T-cell (primary cell): ENCODE measurements around the gene RAET1E. TPM values are rescaled to one million over a fixed set of nuclear protein-coding genes. Genes with fewer than 3 reads are reported as not detected.

Source experiments
- ATAC-seq, 4 experiments: fragments of 200-7000 bp in 3 of 4; fragments of 150-1000 bp in 1 of 4; cut with Tn5 transposase; replicated peaks in 1 of 4; 1 replicate in 3 of 4; 2 replicates in 1 of 4; pipeline ENCODE4 v1.10.0; 2021; ENCODE audit warnings: moderate library complexity in 3 of 4, mild to moderate bottlenecking in 2 of 4, moderate number of reproducible peaks in 1 of 4
- CTCF ChIA-PET, 2 donors: fragments of 300-600 bp; sonication (Branson Sonifier 250); formaldehyde crosslinking; loops; one replicate each; lab custom pipeline; 2022; ENCODE audit warnings: antibody characterized with exemption in 2 of 2; lab: Charles Lee
- POLR2A ChIA-PET, 2 donors: fragments of 300-600 bp; sonication (Branson Sonifier 250); formaldehyde crosslinking; loops; one replicate each; lab custom pipeline; 2022; ENCODE audit warnings: antibody characterized with exemption in 2 of 2; lab: Charles Lee
- DNase-seq, 35 experiments: peaks; one replicate each; pipeline versions ENCODE4 v3.0.0 to v3.0.0-alpha.2; 2013 to 2023
- H3K27ac ChIP-seq: one replicate; pipeline ENCODE4 v1.5.1; 2013; ENCODE audit warnings: low read length
- H3K27me3 ChIP-seq, 2 experiments: replicated peaks in 1 of 2; 1 replicate in 1 of 2; 2 replicates in 1 of 2; pipeline versions ENCODE4 v1.6.1 to v1.7.0; 2013; ENCODE audit warnings: low read length in 1 of 2, mixed read lengths in 1 of 2; ENCODE audit not compliant: control insufficient read depth in 2 of 2, insufficient read depth in 2 of 2; ENCODE audit errors: extremely low read depth in 1 of 2
- H3K36me3 ChIP-seq, 2 donors: 1 replicate in 1 of 2; 2 replicates in 1 of 2; pipeline versions ENCODE4 v1.6.1 to v1.7.0; 2013; ENCODE audit warnings: low read length in 1 of 2; ENCODE audit not compliant: control insufficient read depth in 2 of 2, insufficient read depth in 1 of 2; ENCODE audit errors: extremely low read depth in 1 of 2
- H3K4me1 ChIP-seq, 2 experiments: 1 replicate in 1 of 2; 2 replicates in 1 of 2; pipeline versions ENCODE4 v1.6.1 to v1.7.0; 2013; ENCODE audit warnings: low read length in 2 of 2, mixed read lengths in 1 of 2; ENCODE audit not compliant: insufficient read depth in 2 of 2, control insufficient read depth in 1 of 2; ENCODE audit errors: extremely low read depth in 1 of 2
- H3K4me3 ChIP-seq, 2 donors: 1 replicate in 1 of 2; 2 replicates in 1 of 2; pipeline versions ENCODE4 v1.5.1 to v1.7.0; 2013; ENCODE audit warnings: mild to moderate bottlenecking in 2 of 2, low read length in 1 of 2, moderate library complexity in 1 of 2; ENCODE audit not compliant: control insufficient read depth in 1 of 2; ENCODE audit errors: extremely low read depth in 1 of 2
- H3K9me3 ChIP-seq: 2 replicates; pipeline ENCODE4 v1.7.0; 2013
- H3K27ac Mint-ChIP-seq, 2 donors: one replicate each; pipeline ENCODE4 v1.8.0; 2020 to 2021; ENCODE audit warnings: mild to moderate bottlenecking in 2 of 2, mixed read lengths in 2 of 2
- H3K27me3 Mint-ChIP-seq, 2 donors: one replicate each; pipeline ENCODE4 v1.8.0; 2021 to 2022; ENCODE audit warnings: mixed read lengths in 2 of 2
- H3K36me3 Mint-ChIP-seq: one replicate; pipeline ENCODE4 v1.8.0; 2021; ENCODE audit warnings: mixed read lengths
- H3K4me1 Mint-ChIP-seq, 3 donors: one replicate each; pipeline ENCODE4 v1.8.0; 2020 to 2022; ENCODE audit warnings: mixed read lengths in 3 of 3, mild to moderate bottlenecking in 1 of 3
- H3K4me3 Mint-ChIP-seq, 3 donors: one replicate each; pipeline ENCODE4 v1.8.0; 2020 to 2022; ENCODE audit warnings: mild to moderate bottlenecking in 3 of 3, mixed read lengths in 3 of 3, moderate library complexity in 3 of 3
- H3K9me3 Mint-ChIP-seq, 3 donors: one replicate each; pipeline ENCODE4 v1.8.0; 2020 to 2022; ENCODE audit warnings: mixed read lengths in 3 of 3
- WGBS: methylation state at CpG from one replicate; pipeline ENCODE4 v1.1.5; 2013; ENCODE audit warnings: missing lambda C conversion rate; ENCODE audit not compliant: insufficient coverage; 5-methylcytosine and 5-hydroxymethylcytosine counted together
- total RNA-seq, 35 experiments: library from RNA in 6 of 35; stranded (reverse) in 6 of 35; fragments of 120-200 nt in 1 of 35; gene quantifications; one replicate each; pipeline versions ENCODE4 v1.2.1 to v1.2.4 and lab custom pipeline; 2013 to 2026

RAET1E gene
- total RNA-seq, 5 donors from 2014 or later (not counting 1 experiment from before 2014, with no cell fraction given) = not detected

- ATAC-seq (no peak), DNase-seq (no peak)
- H3K9me3 ChIP-seq = peaks cover 2% of the 10 kb centered on the region
- peaks cover 3 to 4% of the 10 kb centered on the region in 2 experiments for H3K27me3 ChIP-seq
- H3K4me1 ChIP-seq = no peaks in the 10 kb centered on the region
- peaks cover 23 to 37% of the 10 kb centered on the region in 2 donors for H3K27me3 Mint-ChIP-seq
- WGBS = no CpG with 5 or more reads among the region's 1 CpG
- no peaks in the 10 kb centered on the region for H3K9me3 Mint-ChIP-seq
- ChIA-PET POLR2A (interaction anchor here in 1 of 2 donors (0.7 kb wide), 1 partner anchor 37 kb away, joined by 5 read pairs; no protein-coding TSS in a partner anchor), CTCF (interaction anchor here in 1 of 2 donors (0.6 kb wide), 1 partner anchor 47 kb away, joined by 4 read pairs; no protein-coding TSS in a partner anchor)
- no peak overlapping the region for H3K27ac ChIP-seq
- no peaks in the 10 kb centered on the region for H3K36me3 ChIP-seq
- H3K27ac Mint-ChIP-seq = no peak overlapping the region
- no peaks in the 10 kb centered on the region for H3K4me1 Mint-ChIP-seq
- H3K4me3 ChIP-seq = no peak overlapping the region
- H3K4me3 Mint-ChIP-seq = no peak overlapping the region
- H3K36me3 Mint-ChIP-seq = no peaks in the 10 kb centered on the region
Measured at GRCh38 chr6:149872233-149872632, 25.7 kb downstream of the RAET1E start.

GRCh38 chr6:149871182-149871581 lies 26.7 kb downstream of the RAET1E start:
- Mint-ChIP-seq H3K36me3 (no peaks in the 10 kb centered on the region), H3K4me3 (no peak overlapping the region), H3K27me3 (peaks cover 16 to 28% of the 10 kb centered on the region in 2 donors), H3K4me1 (no peaks in the 10 kb centered on the region), H3K9me3 (no peaks in the 10 kb centered on the region), H3K27ac (no peak overlapping the region)
- DNase-seq = no peak
- POLR2A ChIA-PET = interaction anchor here in 1 of 2 donors (0.7 kb wide), 1 partner anchor 71 kb away, joined by 3 read pairs; no protein-coding TSS in a partner anchor
- no CpG with 5 or more reads among the region's 2 CpGs for WGBS
- no peaks in the 10 kb centered on the region for H3K36me3 ChIP-seq
- no peak for ATAC-seq
- no peaks in the 10 kb centered on the region for H3K4me1 ChIP-seq
- H3K4me3 ChIP-seq = no peak overlapping the region
- CTCF ChIA-PET = interaction anchor here in 1 of 2 donors (0.6 kb wide), 1 partner anchor 39 kb away, joined by 5 read pairs; no protein-coding TSS in a partner anchor
- no peak overlapping the region for H3K27ac ChIP-seq
- peaks cover 2% of the 10 kb centered on the region for H3K9me3 ChIP-seq
- peaks cover 3% of the 10 kb centered on the region in 2 experiments for H3K27me3 ChIP-seq

- Mint-ChIP-seq H3K9me3 (no peaks in the 10 kb centered on the region), H3K4me3 (no peak overlapping the region), H3K27me3 (peaks cover 12 to 19% of the 10 kb centered on the region in 2 donors), H3K4me1 (peaks cover 0 to 6% (median 4%) of the 10 kb centered on the region in 3 donors), H3K27ac (no peak overlapping the region), H3K36me3 (no peaks in the 10 kb centered on the region)
- POLR2A ChIA-PET = no interaction called here
- no peak overlapping the region for H3K4me3 ChIP-seq
- H3K36me3 ChIP-seq = no peaks in the 10 kb centered on the region
- no peak for ATAC-seq
- DNase-seq = no peak
- CTCF ChIA-PET = interaction anchor here in 1 of 2 donors (1.0 kb wide), 1 partner anchor 34 kb away, joined by 5 read pairs; no protein-coding TSS in a partner anchor
- peaks cover 0 to 7% of the 10 kb centered on the region in 2 experiments for H3K4me1 ChIP-seq
- 60% methylated on average over 4 of the region's 10 CpGs for WGBS
- H3K27me3 ChIP-seq = peaks cover 0 to 3% of the 10 kb centered on the region in 2 experiments
- H3K27ac ChIP-seq = no peak overlapping the region
- peaks cover 2% of the 10 kb centered on the region for H3K9me3 ChIP-seq
Measured at GRCh38 chr6:149869275-149869892, 28.5 kb downstream of the RAET1E start.

GRCh38 chr6:149867876-149868640 lies 29.9 kb downstream of the RAET1E start:
- Mint-ChIP-seq H3K27me3 (peaks cover 8 to 10% of the 10 kb centered on the region in 2 donors), H3K27ac (no peak overlapping the region), H3K4me3 (no peak overlapping the region), H3K9me3 (no peaks in the 10 kb centered on the region), H3K36me3 (no peaks in the 10 kb centered on the region), H3K4me1 (peaks cover 0 to 8% (median 5%) of the 10 kb centered on the region in 3 donors)
- peaks cover 2% of the 10 kb centered on the region for H3K9me3 ChIP-seq
- WGBS = 0% methylated on average over 1 of the region's 4 CpGs
- ATAC-seq (no peak), DNase-seq (no peak)
- no peak overlapping the region for H3K27ac ChIP-seq
- no peaks in the 10 kb centered on the region for H3K36me3 ChIP-seq
- peaks cover 0 to 10% of the 10 kb centered on the region in 2 experiments for H3K4me1 ChIP-seq
- H3K27me3 ChIP-seq = peaks cover under 1 to 3% of the 10 kb centered on the region in 2 experiments
- ChIA-PET CTCF (no interaction called here), POLR2A (interaction anchor here in 1 of 2 donors (0.6 kb wide), 1 partner anchor 21 kb away, joined by 9 read pairs; no protein-coding TSS in a partner anchor)
- no peak overlapping the region for H3K4me3 ChIP-seq

- ATAC-seq = peak in 2 of 4 experiments; percentile 12 to 33
Measured at GRCh38 chr6:149864578-149865535, 33.1 kb downstream of the RAET1E start.

More at GRCh38 chr6:149864578-149865535, 33.1 kb downstream of the RAET1E start:
- DNase-seq = peak in 20 of 35 experiments; percentile 7 to 70 (median 18)
- Mint-ChIP-seq H3K36me3 (no peaks in the 10 kb centered on the region), H3K27ac (peak overlapping the region; percentile 30 to 66), H3K9me3 (no peaks in the 10 kb centered on the region), H3K27me3 (peaks cover 8 to 9% of the 10 kb centered on the region in 2 donors), H3K4me1 (peaks cover 0 to 16% (median 12%) of the 10 kb centered on the region in 3 donors), H3K4me3 (peak overlapping the region; percentile 66 to 74 (median 68))
- Histone ChIP-seq H3K27me3 (peaks cover 5 to 17% of the 10 kb centered on the region in 2 experiments), H3K4me3 (peak overlapping the region in 1 of 2 donors; percentile 39), H3K4me1 (peaks cover 0 to 17% of the 10 kb centered on the region in 2 experiments), H3K36me3 (no peaks in the 10 kb centered on the region), H3K27ac (no peak overlapping the region), H3K9me3 (no peaks in the 10 kb centered on the region)
- ChIA-PET POLR2A (no interaction called here), CTCF (interaction anchor here (0.5 to 1.4 kb wide), 6 partner anchors 17 to 530 kb away, joined by 3 to 8 read pairs (median 3); no protein-coding TSS in a partner anchor)
- WGBS = 24% methylated on average over 12 of the region's 23 CpGs
